ENCODE results near the gene SYT2. TPM values are rescaled to one million over a fixed set of nuclear protein-coding genes. Genes with fewer than 3 reads are reported as not detected.
A peak's percentile ranks its signal among the peaks of the same experiment; 100 is the strongest.

Gene SYT2
- total and polyA plus RNA-seq, 12 donors, result under 0.01 to 0.07 (median 0.02) TPM; not detected in 9

DNA sequence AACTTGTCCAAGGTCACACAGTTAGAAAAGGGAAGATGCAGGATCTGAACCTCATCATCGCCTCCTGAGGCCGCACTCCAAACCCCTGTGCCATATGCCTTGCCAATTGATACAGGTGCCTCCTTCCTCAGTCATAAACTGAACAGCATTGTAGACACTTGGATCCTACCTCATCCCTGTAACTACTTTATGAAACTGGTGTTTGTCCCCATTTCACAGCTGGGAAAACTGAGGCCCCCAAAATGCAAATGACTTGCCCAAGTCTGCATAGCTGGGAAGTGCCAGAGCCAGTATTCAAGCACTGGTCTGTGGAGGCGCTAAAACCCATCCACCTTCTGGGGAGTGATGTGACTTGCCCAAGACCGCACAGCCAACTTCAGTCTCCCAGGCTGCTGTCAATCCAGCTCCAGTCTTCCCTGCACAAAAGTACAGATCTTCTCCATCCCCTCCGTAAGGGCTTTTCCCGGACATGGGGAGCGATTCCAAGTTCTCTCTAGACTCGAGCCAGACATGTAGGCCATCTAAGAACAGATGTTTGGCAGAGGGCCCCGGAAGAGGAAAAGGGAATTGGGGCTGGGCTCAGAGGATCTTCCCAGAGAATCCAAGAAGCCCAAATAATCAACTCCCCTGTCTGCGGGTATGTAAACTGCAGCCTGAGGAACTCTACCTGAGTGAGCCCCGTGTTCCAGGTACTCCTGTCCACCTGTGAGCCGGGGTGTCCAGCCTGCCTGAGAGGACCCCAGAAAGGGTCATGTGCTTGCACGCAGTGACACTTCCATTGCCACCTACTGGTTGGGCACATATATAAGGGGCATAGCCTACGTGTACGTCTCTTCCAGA, 60.5 kb downstream of the SYT2 start:
- H3K4me3 ChIP-seq, result no peak overlapping the region
- no peak overlapping the region for H3K27ac ChIP-seq
- intact Hi-C loops (cut with DNase I), result no loop called here
- no peaks in the 10 kb centered on the region for H3K4me1 ChIP-seq
- no peaks in the 10 kb centered on the region for H3K9me3 ChIP-seq
- TF ChIP-seq, protein P1, sequence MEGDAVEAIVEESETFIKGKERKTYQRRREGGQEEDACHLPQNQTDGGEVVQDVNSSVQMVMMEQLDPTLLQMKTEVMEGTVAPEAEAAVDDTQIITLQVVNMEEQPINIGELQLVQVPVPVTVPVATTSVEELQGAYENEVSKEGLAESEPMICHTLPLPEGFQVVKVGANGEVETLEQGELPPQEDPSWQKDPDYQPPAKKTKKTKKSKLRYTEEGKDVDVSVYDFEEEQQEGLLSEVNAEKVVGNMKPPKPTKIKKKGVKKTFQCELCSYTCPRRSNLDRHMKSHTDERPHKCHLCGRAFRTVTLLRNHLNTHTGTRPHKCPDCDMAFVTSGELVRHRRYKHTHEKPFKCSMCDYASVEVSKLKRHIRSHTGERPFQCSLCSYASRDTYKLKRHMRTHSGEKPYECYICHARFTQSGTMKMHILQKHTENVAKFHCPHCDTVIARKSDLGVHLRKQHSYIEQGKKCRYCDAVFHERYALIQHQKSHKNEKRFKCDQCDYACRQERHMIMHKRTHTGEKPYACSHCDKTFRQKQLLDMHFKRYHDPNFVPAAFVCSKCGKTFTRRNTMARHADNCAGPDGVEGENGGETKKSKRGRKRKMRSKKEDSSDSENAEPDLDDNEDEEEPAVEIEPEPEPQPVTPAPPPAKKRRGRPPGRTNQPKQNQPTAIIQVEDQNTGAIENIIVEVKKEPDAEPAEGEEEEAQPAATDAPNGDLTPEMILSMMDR (IDR thresholded peaks at IDR 0.05), result no peak
- no peaks in the 10 kb centered on the region for H3K36me3 ChIP-seq
- H3K27me3 ChIP-seq, result peaks cover 0 to 100% (median 34%) of the 10 kb centered on the region in 7 donors
- 57 to 61% methylated on average over 15 of the region's 15 CpGs for WGBS, 2 donors
- peak in 2 of 8 donors; percentile 26 to 56 for ATAC-seq
- DNase-seq, result peak in 1 of 2 donors; percentile 27

DNA sequence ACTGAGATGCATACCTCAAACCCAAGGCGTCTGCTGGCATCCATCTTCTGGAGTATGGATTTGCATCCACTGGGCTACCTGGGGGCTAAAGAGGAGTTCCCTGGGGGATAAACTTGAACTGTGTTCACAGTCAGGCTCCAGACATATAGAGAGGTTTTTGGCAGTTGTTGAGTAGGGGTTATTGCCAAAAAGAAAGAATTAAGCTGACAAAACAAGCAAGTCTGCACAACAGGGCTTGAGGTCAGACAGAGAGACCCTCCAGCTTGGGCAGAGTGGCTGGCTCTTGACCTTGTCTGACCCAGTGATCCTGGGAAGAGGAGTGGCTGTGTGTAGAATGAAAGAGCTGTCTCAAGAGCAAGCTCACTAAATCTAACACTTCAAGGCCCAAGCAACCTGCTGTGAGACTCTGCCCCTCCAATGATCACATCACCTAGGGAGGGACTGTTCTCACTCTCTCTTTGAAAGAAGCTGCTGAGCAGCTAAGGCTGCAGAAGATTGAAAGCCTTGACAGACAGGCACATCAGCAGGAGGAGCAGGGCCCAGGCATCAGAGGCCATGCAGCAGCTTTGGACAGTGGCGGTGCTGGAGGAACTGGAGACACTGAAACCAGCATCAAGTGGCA, 61.5 kb downstream of the SYT2 start:
- ATAC-seq, result no peak
- Histone ChIP-seq H3K9me3 (no peaks in the 10 kb centered on the region), H3K27me3 (peaks cover 0 to 100% (median 39%) of the 10 kb centered on the region in 7 donors), H3K36me3 (no peaks in the 10 kb centered on the region), H3K4me3 (no peak overlapping the region), H3K4me1 (peaks cover 1 to 10% (median 4%) of the 10 kb centered on the region in 9 donors), H3K27ac (no peak overlapping the region)
- 69 to 79% methylated on average over 2 of the region's 2 CpGs for WGBS, 2 donors
- intact Hi-C loops (cut with DNase I), result no loop called here
- DNase-seq, result no peak
- TF ChIP-seq, protein P1 (IDR thresholded peaks at IDR 0.05), result no peak

DNA sequence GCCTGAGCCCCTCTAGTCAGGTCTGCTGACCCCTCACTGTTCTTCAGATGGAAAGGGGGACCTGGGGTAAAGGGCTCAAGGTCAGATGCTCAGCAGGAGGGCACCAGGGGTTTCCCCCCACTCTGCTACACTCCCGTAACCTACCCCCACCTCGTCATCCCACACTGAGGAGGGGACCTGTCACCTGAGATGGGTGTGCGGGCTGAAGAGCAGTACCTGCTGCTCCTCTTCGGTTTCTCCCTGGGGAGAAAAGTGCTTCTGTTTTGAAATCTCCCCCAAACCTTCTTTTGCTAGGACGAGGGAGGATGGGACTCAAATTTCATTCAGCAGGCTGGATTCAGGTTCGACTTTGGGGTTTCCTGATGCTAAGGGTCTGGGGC, 65.2 kb downstream of the SYT2 start:
- DNase-seq (no peak), ATAC-seq (no peak)
- TF ChIP-seq, protein P1 (IDR thresholded peaks at IDR 0.05), result no peak
- Histone ChIP-seq H3K4me1 (peaks cover 5 to 24% (median 20%) of the 10 kb centered on the region in 9 donors), H3K9me3 (no peaks in the 10 kb centered on the region), H3K4me3 (no peak overlapping the region), H3K36me3 (no peaks in the 10 kb centered on the region), H3K27me3 (peaks cover 5 to 100% (median 57%) of the 10 kb centered on the region in 7 donors), H3K27ac (no peak overlapping the region)
- intact Hi-C loops (cut with DNase I), result no loop called here
- WGBS, 2 donors, result 30 to 42% methylated on average over 6 of the region's 6 CpGs

DNA sequence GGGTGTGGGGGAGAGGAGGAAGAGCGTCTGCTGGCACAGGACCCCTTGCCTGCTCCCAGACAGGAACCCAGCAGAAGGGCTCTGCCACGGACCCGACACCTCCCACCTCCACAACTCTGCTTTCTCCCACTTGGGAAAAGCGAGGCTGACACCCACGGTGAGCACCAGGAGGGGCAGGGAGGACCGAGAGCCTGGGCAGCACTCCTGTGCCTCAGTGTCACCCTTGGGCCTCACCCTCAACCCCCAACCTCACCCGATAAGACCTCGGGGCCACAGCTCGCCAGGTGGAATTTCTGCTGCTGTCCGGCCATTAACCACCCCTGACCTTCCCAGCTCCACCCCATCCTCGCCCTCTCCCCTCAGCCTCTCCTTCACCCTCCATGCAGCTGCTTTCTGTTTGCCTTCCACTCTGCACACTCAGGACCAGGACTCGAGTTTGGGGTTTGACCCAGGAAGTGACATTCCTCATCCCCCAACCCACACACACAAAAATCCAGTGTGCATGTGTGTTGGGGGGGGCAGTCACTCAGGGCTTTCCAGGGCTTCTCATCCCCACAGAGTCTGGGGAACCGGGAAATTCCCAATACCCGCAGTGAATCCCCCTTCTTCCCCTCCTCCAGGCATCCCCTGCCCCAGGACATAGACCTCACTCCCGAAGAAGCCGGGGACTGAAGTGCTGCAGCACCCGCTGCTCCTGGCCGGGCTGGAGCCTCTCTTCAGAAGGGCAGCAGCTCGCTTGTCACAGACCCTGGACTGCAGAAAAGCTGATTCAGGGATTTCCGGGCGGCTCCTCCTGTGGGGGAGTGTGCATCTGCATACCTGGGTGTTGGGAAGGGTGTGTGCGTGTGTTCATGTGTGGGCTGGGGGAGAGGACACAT, 65.8 kb downstream of the SYT2 start:
- Histone ChIP-seq H3K4me3 (peak overlapping the region in 1 of 10 donors; percentile 44), H3K36me3 (no peaks in the 10 kb centered on the region), H3K27ac (no peak overlapping the region), H3K27me3 (peaks cover 5 to 100% (median 62%) of the 10 kb centered on the region in 7 donors), H3K9me3 (no peaks in the 10 kb centered on the region), H3K4me1 (peaks cover 5 to 24% (median 20%) of the 10 kb centered on the region in 9 donors)
- WGBS, 2 donors, result 9 to 15% methylated on average over 22 of the region's 22 CpGs
- TF ChIP-seq, protein P1 (IDR thresholded peaks at IDR 0.05), result no peak
- intact Hi-C loops (cut with DNase I), result no loop called here
- ATAC-seq (peak in 3 of 8 donors; percentile 4 to 23 (median 13)), DNase-seq (no peak)
